Endodermal cell (in vitro differentiated cells): ENCODE data around the gene SYT13. TPM values are rescaled to one million over a fixed set of nuclear protein-coding genes. Genes with fewer than 3 reads are reported as not detected.

Experiments used
- DNase-seq: peaks from one replicate; pipeline ENCODE4 v3.0.0-alpha.2; 2017
- H3K27ac ChIP-seq: 2 replicates; pipeline ENCODE4 v1.5.1; 2013; ENCODE audit warnings: mild to moderate bottlenecking, low read depth, low read length, moderate library complexity
- H3K27me3 ChIP-seq: 2 replicates; pipeline ENCODE4 v1.6.1; 2013; ENCODE audit warnings: mild to moderate bottlenecking, low read length, moderate library complexity; ENCODE audit not compliant: insufficient read depth, control insufficient read depth, poor library complexity, severe bottlenecking
- H3K36me3 ChIP-seq: 2 replicates; pipeline ENCODE4 v1.7.0; 2013; ENCODE audit warnings: mild to moderate bottlenecking, low read length, moderate library complexity; ENCODE audit not compliant: control insufficient read depth, insufficient read depth
- H3K4me1 ChIP-seq: one replicate; pipeline ENCODE4 v1.7.0; 2013; ENCODE audit warnings: low read length; ENCODE audit not compliant: control insufficient read depth, insufficient read depth
- H3K4me3 ChIP-seq: 2 replicates; pipeline ENCODE4 v1.5.1; 2013; ENCODE audit warnings: mild to moderate bottlenecking, low read length, moderate library complexity
- H3K9ac ChIP-seq: 2 replicates; pipeline ENCODE4 v1.6.1; 2013; ENCODE audit warnings: mild to moderate bottlenecking, low read length, moderate library complexity; ENCODE audit not compliant: poor library complexity, severe bottlenecking; ENCODE audit errors: extremely low read depth
- H3K9me3 ChIP-seq: 2 replicates; pipeline ENCODE4 v1.6.1; 2013; ENCODE audit warnings: mild to moderate bottlenecking, low read length, moderate library complexity; ENCODE audit not compliant: control insufficient read depth
- H3K27ac Mint-ChIP-seq: 2 replicates; pipeline ENCODE4 v1.8.0; 2020; ENCODE audit warnings: mixed read lengths
- H3K27me3 Mint-ChIP-seq: 2 replicates; pipeline ENCODE4 v1.8.0; 2021; ENCODE audit warnings: mild to moderate bottlenecking, mixed read lengths; ENCODE audit not compliant: insufficient read depth
- H3K36me3 Mint-ChIP-seq: 2 replicates; pipeline ENCODE4 v1.8.0; 2020; ENCODE audit warnings: low read depth, mixed read lengths
- H3K4me1 Mint-ChIP-seq: 2 replicates; pipeline ENCODE4 v1.8.0; 2020; ENCODE audit warnings: mixed read lengths
- H3K4me3 Mint-ChIP-seq: 2 replicates; pipeline ENCODE4 v1.8.0; 2020; ENCODE audit warnings: mild to moderate bottlenecking, moderate library complexity, mixed read lengths
- H3K9me3 Mint-ChIP-seq: 2 replicates; pipeline ENCODE4 v1.8.0; 2020; ENCODE audit warnings: mild to moderate bottlenecking, mixed read lengths
- CTCF ChIP-seq: fragments of 200-600 bp; sonication (generic); conservative IDR thresholded peaks from 2 replicates; pipeline ENCODE4 v1.5.0; 2021; ENCODE audit warnings: antibody characterized with exemption, mild to moderate bottlenecking
- WGBS, 2 experiments: methylation state at CpG; one replicate each; pipeline versions ENCODE4 v1.1.5 to v1.1.7; 2013; ENCODE audit warnings: missing lambda C conversion rate in 2 of 2, mixed read lengths in 1 of 2; ENCODE audit not compliant: insufficient coverage in 1 of 2, insufficient read length in 1 of 2; 5-methylcytosine and 5-hydroxymethylcytosine counted together
- total RNA-seq, 2 donors: library from RNA; stranded (reverse); fragmentation: NEBNext Ultra II Directional in 1 of 2; extraction: Animal tissue kit (Norgen Biotek cat#: 25700) in 1 of 2; gene quantifications; 2 replicates in 1 of 2; 3 replicates in 1 of 2; pipeline ENCODE4 v1.2.1, GENCODE V29; 2021

Gene SYT13
- total RNA-seq, 2 donors from 2014 or later, result 3.2 to 9.3 TPM

GRCh38 chr11:45248501-45249011, 37.6 kb downstream of the SYT13 start:
- Histone ChIP-seq H3K27me3 (no peaks in the 10 kb centered on the region), H3K36me3 (no peaks in the 10 kb centered on the region), H3K27ac (no peak overlapping the region), H3K9me3 (no peaks in the 10 kb centered on the region), H3K4me3 (no peak overlapping the region), H3K9ac (no peak overlapping the region), H3K4me1 (no peaks in the 10 kb centered on the region)
- H3K27me3 Mint-ChIP-seq, result peaks cover 2% of the 10 kb centered on the region
- H3K27ac Mint-ChIP-seq, result no peak overlapping the region
- peaks cover 5% of the 10 kb centered on the region for H3K4me1 Mint-ChIP-seq
- H3K9me3 Mint-ChIP-seq, result no peaks in the 10 kb centered on the region
- WGBS, 2 experiments, result 89 to 96% methylated on average over 2 of the region's 2 CpGs
- DNase-seq, result no peak
- H3K36me3 Mint-ChIP-seq, result no peaks in the 10 kb centered on the region
- TF ChIP-seq CTCF, result no peak
- no peak overlapping the region for H3K4me3 Mint-ChIP-seq

DNA sequence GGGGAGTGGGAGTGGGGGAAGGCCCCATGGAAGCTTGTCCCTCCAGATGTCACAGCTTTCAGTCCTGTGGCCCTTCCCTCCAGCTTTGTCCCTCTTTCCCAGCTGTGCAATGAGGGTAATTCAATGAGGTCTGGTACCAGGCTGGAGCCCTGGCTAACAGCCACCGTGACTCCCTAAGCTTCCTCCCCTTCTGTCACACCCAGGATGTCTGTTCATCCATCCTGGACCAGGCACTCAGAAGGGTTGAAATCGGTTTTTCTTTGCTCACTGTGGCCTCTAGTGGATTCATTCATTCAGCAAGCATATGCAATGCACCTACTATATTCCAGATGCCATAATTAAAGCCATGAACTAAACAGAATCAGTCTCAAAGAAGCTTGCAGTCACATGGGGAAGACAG, 38.7 kb downstream of the SYT13 start:
- Histone ChIP-seq H3K9ac (no peak overlapping the region), H3K27me3 (no peaks in the 10 kb centered on the region), H3K36me3 (no peaks in the 10 kb centered on the region), H3K9me3 (no peaks in the 10 kb centered on the region), H3K4me3 (no peak overlapping the region), H3K27ac (no peak overlapping the region), H3K4me1 (no peaks in the 10 kb centered on the region)
- DNase-seq, result no peak
- Mint-ChIP-seq H3K36me3 (no peaks in the 10 kb centered on the region), H3K4me3 (no peak overlapping the region), H3K27ac (no peak overlapping the region), H3K9me3 (no peaks in the 10 kb centered on the region), H3K27me3 (peaks cover 2% of the 10 kb centered on the region), H3K4me1 (peaks cover 5% of the 10 kb centered on the region)
- TF ChIP-seq CTCF, result no peak
- WGBS, 2 experiments, result 80 to 83% methylated on average over 2 of the region's 2 CpGs

DNA sequence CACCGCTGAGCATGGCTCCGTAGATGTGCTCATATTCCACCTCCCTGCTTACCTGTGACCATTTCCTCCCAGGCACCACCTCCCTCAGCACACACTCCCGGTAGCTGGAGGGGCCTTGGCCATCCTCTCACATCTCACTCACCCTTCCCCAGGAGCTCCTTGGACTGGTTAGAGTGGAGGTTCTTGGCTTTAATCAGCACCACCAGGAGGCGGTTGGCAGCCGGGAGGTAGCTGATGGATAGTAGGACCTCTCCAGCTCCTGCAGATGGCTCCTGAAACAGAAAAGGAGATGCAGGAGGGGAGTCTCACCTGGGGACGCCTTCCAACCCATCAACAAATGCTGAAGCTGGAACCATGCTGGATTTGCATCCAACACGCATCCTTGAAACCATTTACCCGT, 39.9 kb downstream of the SYT13 start:
- no peak overlapping the region for H3K4me3 ChIP-seq
- Mint-ChIP-seq H3K9me3 (no peaks in the 10 kb centered on the region), H3K4me3 (no peak overlapping the region), H3K36me3 (no peaks in the 10 kb centered on the region), H3K27me3 (peaks cover 2% of the 10 kb centered on the region), H3K4me1 (peaks cover 5% of the 10 kb centered on the region), H3K27ac (no peak overlapping the region)
- H3K36me3 ChIP-seq, result no peaks in the 10 kb centered on the region
- H3K27me3 ChIP-seq, result no peaks in the 10 kb centered on the region
- no peak overlapping the region for H3K27ac ChIP-seq
- no peak overlapping the region for H3K9ac ChIP-seq
- H3K4me1 ChIP-seq, result no peaks in the 10 kb centered on the region
- no peak for TF ChIP-seq CTCF
- 93% methylated on average over 4 to 8 of the region's 8 CpGs for WGBS, 2 experiments
- DNase-seq, result no peak
- no peaks in the 10 kb centered on the region for H3K9me3 ChIP-seq
